Body of pancreas (tissue), 4 donors: ENCODE results near the gene PCBP3.

Experiments used
- POLR2A ChIP-seq, 3 donors: fragments of 450-650 bp; IDR thresholded peaks; one replicate each; pipeline ENCODE4 v1.6.1; 2016; ENCODE audit warnings: antibody characterized with exemption in 3 of 3, mild to moderate bottlenecking in 2 of 3
- TF ChIP-seq, protein P1 (sequence below), 7 experiments: fragments of 450-650 bp in 4 of 7; fragments of 200-600 bp in 3 of 7; sonication (generic) in 3 of 7; IDR thresholded peaks; one replicate each; pipeline ENCODE4 v1.5.1; 2016 to 2019; ENCODE audit warnings: antibody characterized with exemption in 7 of 7

GRCh38 chr21:45897191-45898027, 253.9 kb downstream of the PCBP3 start:
- TF ChIP-seq, protein P1, sequence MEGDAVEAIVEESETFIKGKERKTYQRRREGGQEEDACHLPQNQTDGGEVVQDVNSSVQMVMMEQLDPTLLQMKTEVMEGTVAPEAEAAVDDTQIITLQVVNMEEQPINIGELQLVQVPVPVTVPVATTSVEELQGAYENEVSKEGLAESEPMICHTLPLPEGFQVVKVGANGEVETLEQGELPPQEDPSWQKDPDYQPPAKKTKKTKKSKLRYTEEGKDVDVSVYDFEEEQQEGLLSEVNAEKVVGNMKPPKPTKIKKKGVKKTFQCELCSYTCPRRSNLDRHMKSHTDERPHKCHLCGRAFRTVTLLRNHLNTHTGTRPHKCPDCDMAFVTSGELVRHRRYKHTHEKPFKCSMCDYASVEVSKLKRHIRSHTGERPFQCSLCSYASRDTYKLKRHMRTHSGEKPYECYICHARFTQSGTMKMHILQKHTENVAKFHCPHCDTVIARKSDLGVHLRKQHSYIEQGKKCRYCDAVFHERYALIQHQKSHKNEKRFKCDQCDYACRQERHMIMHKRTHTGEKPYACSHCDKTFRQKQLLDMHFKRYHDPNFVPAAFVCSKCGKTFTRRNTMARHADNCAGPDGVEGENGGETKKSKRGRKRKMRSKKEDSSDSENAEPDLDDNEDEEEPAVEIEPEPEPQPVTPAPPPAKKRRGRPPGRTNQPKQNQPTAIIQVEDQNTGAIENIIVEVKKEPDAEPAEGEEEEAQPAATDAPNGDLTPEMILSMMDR (IDR thresholded peaks at IDR 0.05): no peak
- TF ChIP-seq POLR2A (IDR thresholded peaks at IDR 0.05): no peak
